Breast epithelium (tissue), 3 donors: ENCODE results near the gene RNF11.

ENCODE experiments used
- CTCF ChIP-seq, 3 donors: fragments of 450-650 bp; IDR thresholded peaks; one replicate each; pipeline ENCODE4 v1.5.1; 2016 to 2017; ENCODE audit warnings: antibody characterized with exemption in 3 of 3, mild to moderate bottlenecking in 3 of 3, moderate library complexity in 3 of 3
- POLR2A ChIP-seq: fragments of 450-650 bp; IDR thresholded peaks from one replicate; pipeline ENCODE4 v1.6.1; 2016; ENCODE audit warnings: antibody characterized with exemption, mild to moderate bottlenecking, moderate library complexity
- POLR2AphosphoS5 ChIP-seq, 3 donors: sonication (generic); formaldehyde crosslinking; IDR thresholded peaks; one replicate each; pipeline ENCODE4 v1.6.1; 2017; ENCODE audit warnings: antibody characterized with exemption in 3 of 3

GRCh38 chr1:51289676-51290488 lies 53.8 kb downstream of the RNF11 start:
- TF ChIP-seq CTCF (IDR thresholded peaks at IDR 0.05) (no peak), POLR2AphosphoS5 (IDR thresholded peaks at IDR 0.05) (no peak), POLR2A (no peak)
